Neural cell (in vitro differentiated cells): ENCODE results near the gene PDE9A. TPM values are rescaled to one million over a fixed set of nuclear protein-coding genes. Genes with fewer than 3 reads are reported as not detected.

Source experiments
- H2AFZ ChIP-seq: fragments of 200-600, 300-800 bp; sonication (generic), shearing (Covaris generic); 2 replicates; pipeline ENCODE4 v1.6.0; 2014; ENCODE audit warnings: low read depth, mild to moderate bottlenecking, antibody characterized with exemption, low read length, moderate library complexity
- H3F3A ChIP-seq: fragments of 200-600 bp; shearing (Covaris generic); 2 replicates; pipeline ENCODE4 v1.6.1; 2016; ENCODE audit warnings: mild to moderate bottlenecking, moderate library complexity, mixed read lengths, antibody characterized with exemption, low read length; ENCODE audit not compliant: insufficient read depth, poor library complexity, severe bottlenecking
- H3K27ac ChIP-seq: fragments of 200-600, 300-800 bp; sonication (generic), shearing (Covaris generic); 2 replicates; pipeline ENCODE4 v1.5.1; 2014; ENCODE audit warnings: mild to moderate bottlenecking, low read length, moderate library complexity
- H3K27me3 ChIP-seq: fragments of 300-800, 200-600 bp; sonication (generic), shearing (Covaris generic); 2 replicates; pipeline ENCODE4 v1.6.0; 2014; ENCODE audit warnings: mild to moderate bottlenecking, low read depth, low read length, moderate library complexity; ENCODE audit not compliant: insufficient read depth
- H3K36me3 ChIP-seq: fragments of 300-800, 200-600 bp; sonication (generic), shearing (Covaris generic); 2 replicates; pipeline ENCODE4 v1.5.1; 2014; ENCODE audit warnings: mild to moderate bottlenecking, antibody characterized with exemption, low read length, moderate library complexity; ENCODE audit not compliant: insufficient read depth
- H3K4me2 ChIP-seq: fragments of 300-800, 200-600 bp; sonication (generic), shearing (Covaris generic); 2 replicates; pipeline ENCODE4 v1.6.0; 2014; ENCODE audit warnings: mild to moderate bottlenecking, low read length
- H3K4me3 ChIP-seq: fragments of 300-800, 200-600 bp; sonication (generic), shearing (Covaris generic); 2 replicates; pipeline ENCODE4 v1.5.1; 2014; ENCODE audit warnings: mild to moderate bottlenecking, low read length, moderate library complexity
- H3K79me2 ChIP-seq: fragments of 200-600 bp; shearing (Covaris generic); replicated peaks from 2 replicates; pipeline ENCODE4 v1.6.0; 2014; ENCODE audit warnings: mild to moderate bottlenecking, low read length, moderate library complexity; ENCODE audit not compliant: insufficient read depth
- H3K9ac ChIP-seq: fragments of 300-800, 200-600 bp; sonication (generic), shearing (Covaris generic); 2 replicates; pipeline ENCODE4 v1.6.1; 2016; ENCODE audit warnings: mild to moderate bottlenecking, low read length, mixed read lengths
- H3K9me2 ChIP-seq: fragments of 200-600 bp; shearing (Covaris generic); 2 replicates; pipeline ENCODE4 v1.6.1; 2016; ENCODE audit warnings: mild to moderate bottlenecking, low read length, mixed read lengths; ENCODE audit not compliant: insufficient read depth
- H3K9me3 ChIP-seq: fragments of 200-600, 300-800 bp; sonication (generic), shearing (Covaris generic); 2 replicates; pipeline ENCODE4 v1.6.1; 2016; ENCODE audit warnings: mild to moderate bottlenecking, mixed run types, low read length, moderate library complexity, mixed read lengths
- H4K20me1 ChIP-seq: fragments of 200-600 bp; shearing (Covaris generic); 2 replicates; pipeline ENCODE4 v1.6.1; 2016; ENCODE audit warnings: mild to moderate bottlenecking, mixed run types; ENCODE audit not compliant: insufficient read depth
- EP300 ChIP-seq: fragments of 450-650 bp; conservative IDR thresholded peaks from 2 replicates; pipeline ENCODE4 v1.6.1; 2014; ENCODE audit warnings: antibody characterized with exemption, mild to moderate bottlenecking, moderate library complexity; ENCODE audit not compliant: poor library complexity, severe bottlenecking
- EZH2 ChIP-seq: fragments of 200-600, 300-800 bp; shearing (Covaris generic), sonication (generic); IDR thresholded peaks from 2 replicates; pipeline ENCODE4 v1.6.1; 2014; ENCODE audit warnings: antibody characterized with exemption, low read length, borderline replicate concordance, mild to moderate bottlenecking; ENCODE audit not compliant: insufficient read depth, poor library complexity, severe bottlenecking
- MXI1 ChIP-seq: fragments of 450-650 bp; conservative IDR thresholded peaks from 2 replicates; pipeline ENCODE4 v1.6.1; 2014; ENCODE audit warnings: antibody characterized with exemption, mild to moderate bottlenecking; ENCODE audit not compliant: poor library complexity, severe bottlenecking
- POLR2AphosphoS5 ChIP-seq: IDR thresholded peaks from 2 replicates; pipeline ENCODE4 v1.6.1; 2012
- RAD21 ChIP-seq: fragments of 450-650 bp; conservative IDR thresholded peaks from 2 replicates; pipeline ENCODE4 v1.6.1; 2014; ENCODE audit warnings: antibody characterized with exemption, mild to moderate bottlenecking, moderate library complexity
- SMC3 ChIP-seq: fragments of 450-650 bp; conservative IDR thresholded peaks from 2 replicates; pipeline ENCODE4 v1.6.1; 2014; ENCODE audit warnings: antibody characterized with exemption, mild to moderate bottlenecking, moderate library complexity; ENCODE audit not compliant: poor library complexity
- TAF1 ChIP-seq: IDR thresholded peaks from 2 replicates; pipeline ENCODE4 v1.6.1; 2012; ENCODE audit warnings: low read depth
- polyA plus RNA-seq: library from polyadenylated mRNA; depleted of rRNA; stranded (reverse); fragments of >200 nt; gene quantifications from 2 replicates; pipeline ENCODE4 v1.2.3, GENCODE V29; 2014
- TF ChIP-seq, protein P1 (sequence below): fragments of 450-650 bp; IDR thresholded peaks from 2 replicates; pipeline ENCODE4 v1.5.1; 2014; ENCODE audit warnings: antibody characterized with exemption, mild to moderate bottlenecking, moderate library complexity; ENCODE audit not compliant: poor library complexity, severe bottlenecking
- TF ChIP-seq, protein P2 (sequence below): IDR thresholded peaks from 2 replicates; pipeline ENCODE4 v1.6.1; 2012; ENCODE audit warnings: borderline replicate concordance

The PDE9A gene
- polyA plus RNA-seq, 1 donor from 2014 or later, result 32.2 TPM

DNA sequence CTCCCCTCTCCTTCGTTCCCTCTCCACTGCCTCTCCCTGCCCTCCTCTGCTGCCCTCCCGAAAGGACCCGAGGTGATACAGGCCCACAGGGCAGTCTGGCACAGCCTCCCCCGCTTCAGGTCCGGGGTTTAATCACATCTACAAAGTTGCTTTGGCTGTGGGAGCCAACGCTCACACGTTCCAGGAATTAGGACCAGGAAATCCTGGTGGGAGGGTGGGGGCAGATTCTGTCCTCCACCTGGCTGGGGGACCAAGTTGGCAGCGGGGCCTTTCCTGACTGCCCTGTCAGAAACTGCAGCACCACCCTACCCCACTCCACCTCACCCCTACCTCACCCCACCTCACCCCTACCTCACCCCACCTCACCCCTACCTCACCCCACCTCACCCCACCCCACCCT lies 130.9 kb downstream of the PDE9A start:
- Histone ChIP-seq H3K36me3 (no peaks in the 10 kb centered on the region), H4K20me1 (no peaks in the 10 kb centered on the region), H3F3A (no peaks in the 10 kb centered on the region), H3K9me3 (no peaks in the 10 kb centered on the region), H3K79me2 (no peaks in the 10 kb centered on the region), H3K9me2 (no peaks in the 10 kb centered on the region), H3K27ac (no peak overlapping the region), H3K4me2 (no peak overlapping the region), H2AFZ (no peak overlapping the region), H3K27me3 (no peaks in the 10 kb centered on the region), H3K4me3 (no peak overlapping the region), H3K9ac (no peak overlapping the region)
- TF ChIP-seq EP300 (no peak), MXI1 (no peak), EZH2 (no peak), RAD21 (no peak)

DNA sequence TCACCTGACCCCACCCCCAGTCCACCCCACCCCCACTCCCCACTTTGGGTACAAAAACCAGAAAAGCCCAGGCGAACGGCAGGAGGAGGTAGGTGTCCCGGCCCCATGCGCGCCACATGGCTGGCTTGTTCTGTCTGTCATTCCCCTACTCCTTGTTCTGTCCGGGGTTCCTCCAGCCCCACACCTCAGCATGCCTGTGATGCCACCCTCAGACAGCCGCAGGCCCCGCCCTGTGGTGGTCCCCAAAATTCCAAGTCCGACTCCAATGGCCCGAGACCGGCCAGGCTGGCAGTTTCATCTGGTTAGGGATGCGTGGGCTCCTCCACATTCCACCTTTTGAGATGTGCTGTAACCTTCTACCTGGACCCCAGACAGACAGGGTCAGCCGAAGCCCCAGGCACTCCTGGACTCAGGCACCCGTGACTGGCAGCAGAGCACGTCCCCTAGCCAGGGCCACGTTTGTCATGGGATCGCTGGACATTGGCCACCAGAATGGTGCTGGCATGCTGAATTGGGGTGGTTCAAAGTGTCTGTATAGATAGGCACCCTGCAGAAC lies 131.6 kb downstream of the PDE9A start:
- H4K20me1 ChIP-seq, result no peaks in the 10 kb centered on the region
- no peaks in the 10 kb centered on the region for H3K9me2 ChIP-seq
- TF ChIP-seq SMC3 (no peak), POLR2AphosphoS5 (no peak), EP300 (no peak), EZH2 (no peak), MXI1 (no peak), RAD21 (no peak), TAF1 (no peak)
- TF ChIP-seq, protein P1, sequence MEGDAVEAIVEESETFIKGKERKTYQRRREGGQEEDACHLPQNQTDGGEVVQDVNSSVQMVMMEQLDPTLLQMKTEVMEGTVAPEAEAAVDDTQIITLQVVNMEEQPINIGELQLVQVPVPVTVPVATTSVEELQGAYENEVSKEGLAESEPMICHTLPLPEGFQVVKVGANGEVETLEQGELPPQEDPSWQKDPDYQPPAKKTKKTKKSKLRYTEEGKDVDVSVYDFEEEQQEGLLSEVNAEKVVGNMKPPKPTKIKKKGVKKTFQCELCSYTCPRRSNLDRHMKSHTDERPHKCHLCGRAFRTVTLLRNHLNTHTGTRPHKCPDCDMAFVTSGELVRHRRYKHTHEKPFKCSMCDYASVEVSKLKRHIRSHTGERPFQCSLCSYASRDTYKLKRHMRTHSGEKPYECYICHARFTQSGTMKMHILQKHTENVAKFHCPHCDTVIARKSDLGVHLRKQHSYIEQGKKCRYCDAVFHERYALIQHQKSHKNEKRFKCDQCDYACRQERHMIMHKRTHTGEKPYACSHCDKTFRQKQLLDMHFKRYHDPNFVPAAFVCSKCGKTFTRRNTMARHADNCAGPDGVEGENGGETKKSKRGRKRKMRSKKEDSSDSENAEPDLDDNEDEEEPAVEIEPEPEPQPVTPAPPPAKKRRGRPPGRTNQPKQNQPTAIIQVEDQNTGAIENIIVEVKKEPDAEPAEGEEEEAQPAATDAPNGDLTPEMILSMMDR, result no peak
- TF ChIP-seq, protein P2, sequence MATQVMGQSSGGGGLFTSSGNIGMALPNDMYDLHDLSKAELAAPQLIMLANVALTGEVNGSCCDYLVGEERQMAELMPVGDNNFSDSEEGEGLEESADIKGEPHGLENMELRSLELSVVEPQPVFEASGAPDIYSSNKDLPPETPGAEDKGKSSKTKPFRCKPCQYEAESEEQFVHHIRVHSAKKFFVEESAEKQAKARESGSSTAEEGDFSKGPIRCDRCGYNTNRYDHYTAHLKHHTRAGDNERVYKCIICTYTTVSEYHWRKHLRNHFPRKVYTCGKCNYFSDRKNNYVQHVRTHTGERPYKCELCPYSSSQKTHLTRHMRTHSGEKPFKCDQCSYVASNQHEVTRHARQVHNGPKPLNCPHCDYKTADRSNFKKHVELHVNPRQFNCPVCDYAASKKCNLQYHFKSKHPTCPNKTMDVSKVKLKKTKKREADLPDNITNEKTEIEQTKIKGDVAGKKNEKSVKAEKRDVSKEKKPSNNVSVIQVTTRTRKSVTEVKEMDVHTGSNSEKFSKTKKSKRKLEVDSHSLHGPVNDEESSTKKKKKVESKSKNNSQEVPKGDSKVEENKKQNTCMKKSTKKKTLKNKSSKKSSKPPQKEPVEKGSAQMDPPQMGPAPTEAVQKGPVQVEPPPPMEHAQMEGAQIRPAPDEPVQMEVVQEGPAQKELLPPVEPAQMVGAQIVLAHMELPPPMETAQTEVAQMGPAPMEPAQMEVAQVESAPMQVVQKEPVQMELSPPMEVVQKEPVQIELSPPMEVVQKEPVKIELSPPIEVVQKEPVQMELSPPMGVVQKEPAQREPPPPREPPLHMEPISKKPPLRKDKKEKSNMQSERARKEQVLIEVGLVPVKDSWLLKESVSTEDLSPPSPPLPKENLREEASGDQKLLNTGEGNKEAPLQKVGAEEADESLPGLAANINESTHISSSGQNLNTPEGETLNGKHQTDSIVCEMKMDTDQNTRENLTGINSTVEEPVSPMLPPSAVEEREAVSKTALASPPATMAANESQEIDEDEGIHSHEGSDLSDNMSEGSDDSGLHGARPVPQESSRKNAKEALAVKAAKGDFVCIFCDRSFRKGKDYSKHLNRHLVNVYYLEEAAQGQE, result no peak

More for the DNA sequence above, 131.6 kb downstream of the PDE9A start:
- Histone ChIP-seq H3K4me2 (no peak overlapping the region), H3K4me3 (no peak overlapping the region), H3K79me2 (no peaks in the 10 kb centered on the region), H3K36me3 (no peaks in the 10 kb centered on the region), H3F3A (no peaks in the 10 kb centered on the region), H3K9ac (no peak overlapping the region), H3K9me3 (no peaks in the 10 kb centered on the region), H3K27me3 (no peaks in the 10 kb centered on the region), H3K27ac (no peak overlapping the region), H2AFZ (no peak overlapping the region)
